DOHH2 (cell line): ENCODE results near the gene KLHL1.

ENCODE experiments used
- H3F3A ChIP-seq: fragments of 200-600 bp; sonication (generic), shearing (Covaris generic); 2 replicates; pipeline ENCODE4 v1.6.0; 2016; ENCODE audit warnings: antibody characterized with exemption, mild to moderate bottlenecking; ENCODE audit not compliant: control insufficient read depth, insufficient read depth
- H3K27ac ChIP-seq: fragments of 200-600 bp; sonication (generic); 2 replicates; pipeline ENCODE4 v1.5.1; 2014; ENCODE audit warnings: low read depth, mild to moderate bottlenecking, low read length, moderate library complexity
- H3K27me3 ChIP-seq: fragments of 200-600 bp; sonication (generic); 2 replicates; pipeline ENCODE4 v1.6.1; 2014; ENCODE audit warnings: mild to moderate bottlenecking, low read length, mixed read lengths; ENCODE audit not compliant: control insufficient read depth
- H3K36me3 ChIP-seq: fragments of 200-600 bp; sonication (generic); 2 replicates; pipeline ENCODE4 v1.6.1; 2014; ENCODE audit warnings: mild to moderate bottlenecking, low read length, moderate library complexity, mixed read lengths; ENCODE audit not compliant: control insufficient read depth
- H3K4me1 ChIP-seq: fragments of 200-600 bp; sonication (generic); 2 replicates; pipeline ENCODE4 v1.6.1; 2014; ENCODE audit warnings: mild to moderate bottlenecking, low read length, mixed read lengths; ENCODE audit not compliant: control insufficient read depth
- H3K4me2 ChIP-seq: fragments of 200-600 bp; sonication (generic); 2 replicates; pipeline ENCODE4 v1.6.0; 2014; ENCODE audit warnings: mild to moderate bottlenecking, low read length, moderate library complexity
- H3K4me3 ChIP-seq: fragments of 200-600 bp; sonication (generic); 2 replicates; pipeline ENCODE4 v1.5.1; 2014; ENCODE audit warnings: mild to moderate bottlenecking, low read length, mixed read lengths
- H3K79me2 ChIP-seq: fragments of 200-600 bp; sonication (generic); 2 replicates; pipeline ENCODE4 v1.6.1; 2014; ENCODE audit warnings: mild to moderate bottlenecking, low read length, mixed read lengths; ENCODE audit not compliant: control insufficient read depth
- H3K9me2 ChIP-seq: fragments of 200-600 bp; sonication (generic); replicated peaks from 2 replicates; pipeline ENCODE4 v1.6.1; 2014; ENCODE audit warnings: mild to moderate bottlenecking, low read length, mixed read lengths; ENCODE audit not compliant: control insufficient read depth
- H3K9me3 ChIP-seq: fragments of 200-600 bp; sonication (generic); 2 replicates; pipeline ENCODE4 v1.6.1; 2014; ENCODE audit warnings: antibody characterized with exemption, low read length, mixed read lengths; ENCODE audit not compliant: control insufficient read depth, insufficient read depth
- H4K20me1 ChIP-seq: fragments of 200-600 bp; sonication (generic); 2 replicates; pipeline ENCODE4 v1.6.0; 2014; ENCODE audit warnings: low read depth, mild to moderate bottlenecking, antibody characterized with exemption, low read length, moderate library complexity; ENCODE audit not compliant: control insufficient read depth, insufficient read depth
- EZH2phosphoT487 ChIP-seq: fragments of 200-600 bp; sonication (generic); IDR thresholded peaks from 2 replicates; pipeline ENCODE4 v1.6.1; 2017; ENCODE audit warnings: borderline replicate concordance, mild to moderate bottlenecking, antibody characterized with exemption, low read length, moderate library complexity, mixed read lengths
- TF ChIP-seq, protein P1 (sequence below): fragments of 200-600 bp; sonication (generic); IDR thresholded peaks from one replicate; pipeline ENCODE4 v1.5.1; 2014; ENCODE audit warnings: antibody characterized with exemption, mild to moderate bottlenecking, low read depth, low read length; ENCODE audit not compliant: poor library complexity, severe bottlenecking

Gene KLHL1

GRCh38 chr13:69980799-69981198 lies 127.5 kb downstream of the KLHL1 start:
- no peaks in the 10 kb centered on the region for H3K79me2 ChIP-seq
- no peaks in the 10 kb centered on the region for H3K9me2 ChIP-seq
- no peak for TF ChIP-seq EZH2phosphoT487
- TF ChIP-seq, protein P1, sequence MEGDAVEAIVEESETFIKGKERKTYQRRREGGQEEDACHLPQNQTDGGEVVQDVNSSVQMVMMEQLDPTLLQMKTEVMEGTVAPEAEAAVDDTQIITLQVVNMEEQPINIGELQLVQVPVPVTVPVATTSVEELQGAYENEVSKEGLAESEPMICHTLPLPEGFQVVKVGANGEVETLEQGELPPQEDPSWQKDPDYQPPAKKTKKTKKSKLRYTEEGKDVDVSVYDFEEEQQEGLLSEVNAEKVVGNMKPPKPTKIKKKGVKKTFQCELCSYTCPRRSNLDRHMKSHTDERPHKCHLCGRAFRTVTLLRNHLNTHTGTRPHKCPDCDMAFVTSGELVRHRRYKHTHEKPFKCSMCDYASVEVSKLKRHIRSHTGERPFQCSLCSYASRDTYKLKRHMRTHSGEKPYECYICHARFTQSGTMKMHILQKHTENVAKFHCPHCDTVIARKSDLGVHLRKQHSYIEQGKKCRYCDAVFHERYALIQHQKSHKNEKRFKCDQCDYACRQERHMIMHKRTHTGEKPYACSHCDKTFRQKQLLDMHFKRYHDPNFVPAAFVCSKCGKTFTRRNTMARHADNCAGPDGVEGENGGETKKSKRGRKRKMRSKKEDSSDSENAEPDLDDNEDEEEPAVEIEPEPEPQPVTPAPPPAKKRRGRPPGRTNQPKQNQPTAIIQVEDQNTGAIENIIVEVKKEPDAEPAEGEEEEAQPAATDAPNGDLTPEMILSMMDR: no peak
- no peaks in the 10 kb centered on the region for H3K4me1 ChIP-seq
- no peak overlapping the region for H3K4me2 ChIP-seq
- H3K9me3 ChIP-seq: no peaks in the 10 kb centered on the region
- H3F3A ChIP-seq: no peaks in the 10 kb centered on the region
- H3K4me3 ChIP-seq: no peak overlapping the region
- H3K27me3 ChIP-seq: no peaks in the 10 kb centered on the region
- no peaks in the 10 kb centered on the region for H4K20me1 ChIP-seq
- H3K27ac ChIP-seq: no peak overlapping the region
- H3K36me3 ChIP-seq: no peaks in the 10 kb centered on the region

GRCh38 chr13:69975496-69975895 lies 132.8 kb downstream of the KLHL1 start:
- Histone ChIP-seq H3K9me2 (no peaks in the 10 kb centered on the region), H3K27ac (no peak overlapping the region), H3K36me3 (no peaks in the 10 kb centered on the region), H3K9me3 (no peaks in the 10 kb centered on the region), H3K4me2 (no peak overlapping the region), H3K27me3 (no peaks in the 10 kb centered on the region), H3K4me1 (no peaks in the 10 kb centered on the region), H3K4me3 (no peak overlapping the region), H3F3A (no peaks in the 10 kb centered on the region), H3K79me2 (no peaks in the 10 kb centered on the region), H4K20me1 (no peaks in the 10 kb centered on the region)
- TF ChIP-seq EZH2phosphoT487: no peak
- TF ChIP-seq, protein P1: no peak

- Histone ChIP-seq H3K27me3 (no peaks in the 10 kb centered on the region), H4K20me1 (no peaks in the 10 kb centered on the region), H3F3A (no peaks in the 10 kb centered on the region), H3K79me2 (no peaks in the 10 kb centered on the region), H3K9me3 (no peaks in the 10 kb centered on the region), H3K4me1 (no peaks in the 10 kb centered on the region), H3K4me3 (no peak overlapping the region), H3K36me3 (no peaks in the 10 kb centered on the region), H3K27ac (no peak overlapping the region), H3K9me2 (no peaks in the 10 kb centered on the region), H3K4me2 (no peak overlapping the region)
- TF ChIP-seq, protein P1: no peak
- TF ChIP-seq EZH2phosphoT487: no peak
These were observed 137.7 kb downstream of the KLHL1 start for GRCh38 chr13:69970520-69970919.

- H3K4me1 ChIP-seq: no peaks in the 10 kb centered on the region
- H3F3A ChIP-seq: no peaks in the 10 kb centered on the region
- H3K27ac ChIP-seq: no peak overlapping the region
- no peaks in the 10 kb centered on the region for H3K36me3 ChIP-seq
- H3K4me2 ChIP-seq: no peak overlapping the region
- H3K9me2 ChIP-seq: no peaks in the 10 kb centered on the region
- no peaks in the 10 kb centered on the region for H4K20me1 ChIP-seq
- H3K79me2 ChIP-seq: no peaks in the 10 kb centered on the region
- no peaks in the 10 kb centered on the region for H3K9me3 ChIP-seq
- no peaks in the 10 kb centered on the region for H3K27me3 ChIP-seq
- TF ChIP-seq, protein P1: no peak
- TF ChIP-seq EZH2phosphoT487: no peak
- no peak overlapping the region for H3K4me3 ChIP-seq
These were observed 149.2 kb downstream of the KLHL1 start for GRCh38 chr13:69959046-69959445.
